HepG2 (cell line): ENCODE measurements around the gene ABT1. TPM values are rescaled to one million over a fixed set of nuclear protein-coding genes. Genes with fewer than 3 reads are reported as not detected.

Source experiments
- CHD4 ChIP-seq: fragments of 200-600 bp; sonication (generic); IDR thresholded peaks from 2 replicates; pipeline ENCODE4 v1.7.0; 2017; ENCODE audit warnings: mild to moderate bottlenecking, low read length, borderline replicate concordance
- EED ChIP-seq: sonication (generic); formaldehyde crosslinking; IDR thresholded peaks from 2 replicates; pipeline ENCODE4 v1.5.0; 2020; ENCODE audit warnings: mild to moderate bottlenecking, missing genetic modification reagents
- GFI1 ChIP-seq: sonication (generic); formaldehyde crosslinking; IDR thresholded peaks from 2 replicates; pipeline ENCODE4 v1.5.0; 2020; ENCODE audit warnings: missing genetic modification reagents, mild to moderate bottlenecking, borderline replicate concordance
- IKZF4 ChIP-seq: sonication (generic); formaldehyde crosslinking; IDR thresholded peaks from 2 replicates; pipeline ENCODE4 v1.5.1; 2020; ENCODE audit warnings: borderline replicate concordance, mild to moderate bottlenecking, low read depth, missing genetic modification reagents; ENCODE audit errors: not compliant biosample characterization
- IRF9 ChIP-seq: sonication (generic); formaldehyde crosslinking; IDR thresholded peaks from 2 replicates; pipeline ENCODE4 v1.8.0; 2022; ENCODE audit warnings: missing genetic modification reagents, mild to moderate bottlenecking, borderline replicate concordance
- ISL2 ChIP-seq: sonication (generic); formaldehyde crosslinking; IDR thresholded peaks from 2 replicates; pipeline ENCODE4 v1.5.0; 2020; ENCODE audit warnings: missing genetic modification reagents
- MAZ ChIP-seq, 2 experiments: sonication (generic) in 1 of 2; formaldehyde crosslinking in 1 of 2; IDR thresholded peaks; 2 replicates each; pipeline versions ENCODE4 v1.5.0 to v1.6.1; 2012 to 2020; ENCODE audit warnings: low read depth in 2 of 2, mild to moderate bottlenecking in 2 of 2, borderline replicate concordance in 1 of 2, improper control_type of control experiment in 1 of 2, low read length in 1 of 2, missing genetic modification reagents in 1 of 2, moderate library complexity in 1 of 2
- MTF1 ChIP-seq: sonication (generic); formaldehyde crosslinking; IDR thresholded peaks from 2 replicates; pipeline ENCODE4 v1.5.0; 2020; ENCODE audit warnings: missing genetic modification reagents
- NFE2L2 ChIP-seq: fragments of 150-350 bp; IDR thresholded peaks from 2 replicates; pipeline ENCODE4 v1.6.1; 2014; ENCODE audit warnings: low read length
- NFIC ChIP-seq: IDR thresholded peaks from 2 replicates; pipeline ENCODE4 v1.6.1; 2012; ENCODE audit warnings: mild to moderate bottlenecking, low read length, inconsistent platforms
- NR2C2 ChIP-seq: sonication (generic); formaldehyde crosslinking; IDR thresholded peaks from 2 replicates; pipeline ENCODE4 v1.4.0; 2020; ENCODE audit warnings: missing genetic modification reagents, mild to moderate bottlenecking, moderate library complexity, borderline replicate concordance
- PCBP2 ChIP-seq: fragments of 200-400 bp; formaldehyde crosslinking; optimal IDR thresholded peaks from 2 replicates; pipeline ENCODE3; 2018; ENCODE audit warnings: low read length, low read depth; ENCODE audit not compliant: poor library complexity, severe bottlenecking
- RELA ChIP-seq: sonication (generic); formaldehyde crosslinking; IDR thresholded peaks from 2 replicates; pipeline ENCODE4 v1.4.0; 2020; ENCODE audit warnings: missing genetic modification reagents
- SIX4 ChIP-seq: sonication (generic); formaldehyde crosslinking; IDR thresholded peaks from 2 replicates; pipeline ENCODE4 v1.4.0; 2020; ENCODE audit warnings: missing genetic modification reagents
- SMARCC2 ChIP-seq: fragments of 450-650 bp; IDR thresholded peaks from 2 replicates; pipeline ENCODE4 v1.6.1; 2017; ENCODE audit warnings: antibody characterized with exemption, mild to moderate bottlenecking
- SMYD3 ChIP-seq: sonication (generic); formaldehyde crosslinking; IDR thresholded peaks from 2 replicates; pipeline ENCODE4 v1.8.1; 2023; ENCODE audit warnings: mild to moderate bottlenecking, missing genetic modification reagents
- SYNCRIP ChIP-seq: fragments of 200-400 bp; formaldehyde crosslinking; IDR thresholded peaks from 2 replicates; pipeline ENCODE4 v1.6.1; 2018; ENCODE audit warnings: mild to moderate bottlenecking, low read depth, low read length; ENCODE audit not compliant: insufficient read depth
- TGIF2 ChIP-seq: IDR thresholded peaks from 2 replicates; pipeline ENCODE4 v1.6.1; 2016; ENCODE audit warnings: control low read depth, missing compliant biosample characterization
- YEATS4 ChIP-seq: sonication (generic); formaldehyde crosslinking; IDR thresholded peaks from 2 replicates; pipeline ENCODE4 v1.4.0; 2020; ENCODE audit warnings: missing genetic modification reagents, borderline replicate concordance
- ZBTB7A ChIP-seq: sonication (generic); formaldehyde crosslinking; IDR thresholded peaks from 2 replicates; pipeline ENCODE4 v1.8.0; 2022; ENCODE audit warnings: mild to moderate bottlenecking, missing genetic modification reagents
- ZNF292 ChIP-seq: sonication (generic); formaldehyde crosslinking; IDR thresholded peaks from 2 replicates; pipeline ENCODE4 v1.8.1; 2022; ENCODE audit warnings: mild to moderate bottlenecking, low read depth, missing genetic modification reagents, borderline replicate concordance
- ZNF33B ChIP-seq: sonication (generic); formaldehyde crosslinking; IDR thresholded peaks from 2 replicates; pipeline ENCODE4 v1.5.1; 2020; ENCODE audit warnings: mild to moderate bottlenecking, missing genetic modification reagents
- ZNF782 ChIP-seq: sonication (generic); formaldehyde crosslinking; IDR thresholded peaks from 2 replicates; pipeline ENCODE4 v1.4.0; 2020; ENCODE audit warnings: missing genetic modification reagents, mild to moderate bottlenecking, borderline replicate concordance
- polyA plus RNA-seq, 8 experiments: library from polyadenylated mRNA; depleted of rRNA in 3 of 8; stranded (reverse) in 7 of 8; unstranded in 1 of 8; fragments of >200 nt; fragmentation: Illumina TruSeq in 4 of 8; extraction: Trizol in 4 of 8; gene quantifications; 2 replicates each; pipeline versions ENCODE4 v1.2.1 to v1.2.3, GENCODE V29; 2011 to 2016; ENCODE audit warnings: low read depth in 4 of 8, missing spikeins in 1 of 8, mixed read lengths in 1 of 8; ENCODE audit not compliant: insufficient read depth in 1 of 8
- total RNA-seq, 5 experiments: library from RNA; depleted of rRNA; stranded (reverse); fragments of >200 nt; fragmentation: Illumina TruSeq; extraction: Trizol; gene quantifications; 2 replicates each; pipeline ENCODE4 v1.2.3, GENCODE V29; 2016; ENCODE audit warnings: low read depth in 1 of 5
- TF ChIP-seq, protein P1 (sequence below): sonication (generic); formaldehyde crosslinking; IDR thresholded peaks from 2 replicates; pipeline ENCODE4 v1.5.0; 2020; ENCODE audit warnings: missing genetic modification reagents, mild to moderate bottlenecking, borderline replicate concordance
- TF ChIP-seq, protein P2 (sequence below): IDR thresholded peaks from 2 replicates; pipeline ENCODE4 v1.6.1; 2016; ENCODE audit warnings: mild to moderate bottlenecking
- TF ChIP-seq, protein P3 (sequence below): IDR thresholded peaks from 2 replicates; pipeline ENCODE4 v1.6.1; 2016; ENCODE audit warnings: missing compliant biosample characterization, missing genetic modification reagents, borderline replicate concordance

ABT1 gene
- total and polyA plus RNA-seq, 2 of the 13 experiments (the other 11 are each of a cell fraction or from before 2014, with no cell fraction given) = 38.4 TPM

- TF ChIP-seq, protein P1, sequence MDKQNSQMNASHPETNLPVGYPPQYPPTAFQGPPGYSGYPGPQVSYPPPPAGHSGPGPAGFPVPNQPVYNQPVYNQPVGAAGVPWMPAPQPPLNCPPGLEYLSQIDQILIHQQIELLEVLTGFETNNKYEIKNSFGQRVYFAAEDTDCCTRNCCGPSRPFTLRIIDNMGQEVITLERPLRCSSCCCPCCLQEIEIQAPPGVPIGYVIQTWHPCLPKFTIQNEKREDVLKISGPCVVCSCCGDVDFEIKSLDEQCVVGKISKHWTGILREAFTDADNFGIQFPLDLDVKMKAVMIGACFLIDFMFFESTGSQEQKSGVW (CRISPR knock-in tag) = no peak
- TF ChIP-seq IKZF4 (CRISPR knock-in tag) (no peak), SYNCRIP (no peak), NFE2L2 (no peak), CHD4 (no peak), EED (CRISPR knock-in tag) (no peak), MAZ (IDR thresholded peaks at IDR 0.05; ENCODE audit: borderline replicate concordance, low read depth, low read length) (no peak), MAZ (CRISPR knock-in tag; IDR thresholded peaks at IDR 0.05; ENCODE audit: low read depth) (peak; percentile 76; the same call in 1 of the 2 replicates), NFIC (peak; percentile 77; the same call in 1 of the 2 replicates), SMARCC2 (no peak), RELA (0 out of 2 replicates have a peak, but pooled peaks have one; percentile 40), ISL2 (CRISPR knock-in tag) (peak; percentile 76), SIX4 (CRISPR knock-in tag) (peak; percentile 83), ZNF292 (CRISPR knock-in tag) (no peak), SMYD3 (CRISPR knock-in tag) (peak; percentile 92), ZBTB7A (CRISPR knock-in tag) (peak; percentile 93), MTF1 (CRISPR knock-in tag) (no peak), IRF9 (CRISPR knock-in tag) (no peak; the same call in 1 of the 2 replicates), ZNF33B (peak; percentile 52; the same call in 1 of the 2 replicates), PCBP2 (no peak), ZNF782 (CRISPR knock-in tag) (no peak), YEATS4 (no peak), TGIF2 (no peak), NR2C2 (CRISPR knock-in tag) (peak; percentile 84), GFI1 (CRISPR knock-in tag) (no peak; the same call in 1 of the 2 replicates)
- TF ChIP-seq, protein P2, sequence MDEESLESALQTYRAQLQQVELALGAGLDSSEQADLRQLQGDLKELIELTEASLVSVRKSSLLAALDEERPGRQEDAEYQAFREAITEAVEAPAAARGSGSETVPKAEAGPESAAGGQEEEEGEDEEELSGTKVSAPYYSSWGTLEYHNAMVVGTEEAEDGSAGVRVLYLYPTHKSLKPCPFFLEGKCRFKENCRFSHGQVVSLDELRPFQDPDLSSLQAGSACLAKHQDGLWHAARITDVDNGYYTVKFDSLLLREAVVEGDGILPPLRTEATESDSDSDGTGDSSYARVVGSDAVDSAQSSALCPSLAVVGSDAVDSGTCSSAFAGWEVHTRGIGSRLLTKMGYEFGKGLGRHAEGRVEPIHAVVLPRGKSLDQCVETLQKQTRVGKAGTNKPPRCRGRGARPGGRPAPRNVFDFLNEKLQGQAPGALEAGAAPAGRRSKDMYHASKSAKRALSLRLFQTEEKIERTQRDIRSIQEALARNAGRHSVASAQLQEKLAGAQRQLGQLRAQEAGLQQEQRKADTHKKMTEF (CRISPR knock-in tag) = peak; percentile 77
- TF ChIP-seq, protein P3, sequence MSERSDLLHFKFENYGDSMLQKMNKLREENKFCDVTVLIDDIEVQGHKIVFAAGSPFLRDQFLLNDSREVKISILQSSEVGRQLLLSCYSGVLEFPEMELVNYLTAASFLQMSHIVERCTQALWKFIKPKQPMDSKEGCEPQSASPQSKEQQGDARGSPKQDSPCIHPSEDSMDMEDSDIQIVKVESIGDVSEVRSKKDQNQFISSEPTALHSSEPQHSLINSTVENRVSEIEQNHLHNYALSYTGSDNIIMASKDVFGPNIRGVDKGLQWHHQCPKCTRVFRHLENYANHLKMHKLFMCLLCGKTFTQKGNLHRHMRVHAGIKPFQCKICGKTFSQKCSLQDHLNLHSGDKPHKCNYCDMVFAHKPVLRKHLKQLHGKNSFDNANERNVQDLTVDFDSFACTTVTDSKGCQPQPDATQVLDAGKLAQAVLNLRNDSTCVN (CRISPR knock-in tag) = peak; percentile 85; the same call in 1 of the 2 replicates
These were observed 25.0 kb upstream of the ABT1 start (continued) for GRCh38 chr6:26571592-26572296.
